ENCODE data around the gene PLAU.
"Not testable (repeated sequence)": the region's sequence is repeated elsewhere in the genome, so short reads cannot be mapped to it uniquely, and the experiment has no call there.

Gene PLAU

GRCh38 chr10:73956476-73957359 lies 45.8 kb downstream of the PLAU start:
- DNase-seq: peak; percentile 93

GRCh38 chr10:73959484-73960243 lies 48.7 kb downstream of the PLAU start:
- peak; percentile 7 for DNase-seq

GRCh38 chr10:73962386-73962785 lies 51.5 kb downstream of the PLAU start:
- no peak for DNase-seq

- not testable (repeated sequence) for DNase-seq
Measured at GRCh38 chr10:73963533-73963932, 52.6 kb downstream of the PLAU start.

GRCh38 chr10:73964743-73965142 lies 53.8 kb downstream of the PLAU start:
- DNase-seq: no peak

- not testable (repeated sequence) for DNase-seq
Measured at GRCh38 chr10:73965267-73965889, 54.4 kb downstream of the PLAU start.

GRCh38 chr10:73965890-73966768 lies 55.2 kb downstream of the PLAU start:
- DNase-seq: no peak

- DNase-seq: no peak
Measured at GRCh38 chr10:73967022-73967429, 56.1 kb downstream of the PLAU start.
